D721Med (cell line): ENCODE results near the gene USHBP1.

Experiments used
- DNase-seq: peaks from one replicate; pipeline ENCODE4 v3.0.0; 2011; ENCODE audit warnings: low spot score; ENCODE audit not compliant: insufficient read length
- FAIRE-seq: peaks from 2 replicates; lab custom pipeline; 2011; peaks lifted over from hg19 to GRCh38; lab: Jason Lieb, UNC
- CTCF ChIP-seq: IDR thresholded peaks from 2 replicates; pipeline ENCODE4 v1.5.1; 2012; ENCODE audit warnings: mild to moderate bottlenecking, control low read depth; ENCODE audit not compliant: insufficient read depth; ENCODE audit errors: missing control alignments

USHBP1 gene

GRCh38 chr19:17226002-17226933 lies 38.3 kb downstream of the USHBP1 start, which contains the start of gene OCEL1:
TSS of gene OCEL1 (plus strand) at chr19:17226226. CDS start at chr19:17226248, 22 bp downstream.
- DNase-seq: peak; percentile 85
- FAIRE-seq: no peak
- TF ChIP-seq CTCF: no peak

GRCh38 chr19:17225053-17225452 lies 39.5 kb downstream of the USHBP1 start:
- FAIRE-seq (no peak), DNase-seq (no peak)
- TF ChIP-seq CTCF: no peak

GRCh38 chr19:17220207-17220758 lies 44.3 kb downstream of the USHBP1 start:
- TF ChIP-seq CTCF: no peak
- no peak for DNase-seq
- FAIRE-seq: no peak

GRCh38 chr19:17219286-17219685 lies 45.3 kb downstream of the USHBP1 start:
- no peak for DNase-seq
- no peak for FAIRE-seq
- TF ChIP-seq CTCF: no peak

DNA sequence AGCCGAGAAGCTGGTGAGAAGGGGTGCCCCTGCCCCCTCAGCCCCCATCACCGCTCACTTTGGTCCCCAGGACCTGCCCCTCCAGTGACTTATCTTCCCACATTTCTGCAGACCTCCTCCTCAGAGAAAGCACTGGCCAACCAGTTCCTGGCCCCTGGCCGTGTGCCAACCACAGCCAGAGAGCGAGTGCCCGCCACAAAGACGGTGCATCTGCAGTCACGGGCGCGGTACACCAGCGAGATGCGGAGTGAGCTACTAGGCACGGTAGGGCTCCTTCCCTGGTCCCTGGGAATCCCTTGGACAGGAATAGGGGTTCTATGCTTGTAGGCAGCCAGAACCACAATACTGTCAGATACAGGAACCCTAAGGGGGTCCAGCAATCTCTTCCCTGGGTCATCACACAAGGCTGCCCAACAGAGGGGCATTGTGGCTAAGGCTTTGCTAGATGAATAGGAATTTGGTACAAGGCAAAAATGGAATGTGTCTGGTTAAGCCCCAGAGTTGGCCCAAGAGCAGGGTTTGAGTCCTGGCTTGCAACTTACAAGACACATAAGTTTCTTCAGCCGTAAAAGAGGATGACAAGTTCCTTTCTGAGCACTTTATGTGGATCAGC lies 48.4 kb downstream of the USHBP1 start:
- FAIRE-seq (no peak), DNase-seq (no peak)
- TF ChIP-seq CTCF: no peak

GRCh38 chr19:17215127-17215971 lies 49.2 kb downstream of the USHBP1 start, which contains the start of gene USE1:
TSS of gene USE1 (plus strand) at chr19:17215357. CDS start at chr19:17215406, 49 bp downstream.
- DNase-seq (peak; percentile 92), FAIRE-seq (no peak)
- no peak for TF ChIP-seq CTCF
